K562 (cell line): ENCODE measurements around the gene MT1E. TPM values are rescaled to one million over a fixed set of nuclear protein-coding genes. Genes with fewer than 3 reads are reported as not detected.
"Not testable (repeated sequence)": the region's sequence is repeated elsewhere in the genome, so short reads cannot be mapped to it uniquely, and the experiment has no call there.

Experiments
- ATAC-seq: fragments of 200-7000 bp; cut with Tn5 transposase; 3 replicates; pipeline ENCODE4 v1.9.1; 2020; ENCODE audit warnings: moderate library complexity
- BruUV-seq: library from RNA; stranded (reverse); fragments of 400-500 nt; replicated peaks from 2 replicates; lab custom pipeline; 2021; lab: Mats Ljungman, UMichigan
- CTCF ChIA-PET: fragments of 300-600 bp; formaldehyde crosslinking; extraction: SDS; loops from one replicate; lab custom pipeline; 2021; ENCODE audit warnings: low intra/inter-chr PET ratio; lab: Yijun Ruan, JAX
- POLR2A ChIA-PET: fragments of 300-600, 350-650 bp; sonication (Branson Sonifier 250); formaldehyde crosslinking; extraction: SDS; loops from one replicate; lab custom pipeline; 2021; ENCODE audit warnings: antibody characterized with exemption, inconsistent platforms; lab: Yijun Ruan, JAX
- DNase-seq, 4 experiments: peaks; one replicate each; pipeline versions ENCODE4 v3.0.0 to v3.0.0-alpha.2; 2011 to 2018; ENCODE audit warnings: low spot score in 3 of 4, mixed read lengths in 3 of 4; ENCODE audit errors: extremely low read depth in 1 of 4
- FAIRE-seq: peaks from 2 replicates; lab custom pipeline; 2011; peaks lifted over from hg19 to GRCh38; lab: Jason Lieb, UNC
- H2AFZ ChIP-seq: 2 replicates; pipeline ENCODE4 v1.6.0; 2011; ENCODE audit warnings: low read depth, low read length, control low read depth, inconsistent platforms
- H3K27ac ChIP-seq: fragments of 200-600 bp; 3 replicates; pipeline ENCODE4 v1.8.0; 2011; ENCODE audit warnings: low read depth, mild to moderate bottlenecking, control low read depth, inconsistent platforms, low read length, moderate library complexity, mixed read lengths; ENCODE audit errors: extremely low read depth
- H3K27me3 ChIP-seq, 2 experiments: fragments of 300-600 bp in 1 of 2; 2 replicates in 1 of 2; 3 replicates in 1 of 2; pipeline versions ENCODE4 v1.6.0 to v1.8.0; 2011; ENCODE audit warnings: inconsistent platforms in 2 of 2, low read length in 2 of 2, mild to moderate bottlenecking in 1 of 2, mixed read lengths in 1 of 2, moderate library complexity in 1 of 2; ENCODE audit not compliant: control insufficient read depth in 2 of 2, insufficient read depth in 2 of 2
- H3K36me3 ChIP-seq: fragments of 300-600 bp; 3 replicates; pipeline ENCODE4 v1.8.0; 2011; ENCODE audit warnings: mild to moderate bottlenecking, low read length, inconsistent platforms; ENCODE audit not compliant: control insufficient read depth, insufficient read depth
- H3K4me1 ChIP-seq, 2 experiments: fragments of 200-600 bp in 1 of 2; replicated peaks in 1 of 2; 2 replicates in 1 of 2; 3 replicates in 1 of 2; pipeline versions ENCODE4 v1.5.1 to v1.8.0; 2011; ENCODE audit warnings: inconsistent platforms in 2 of 2, low read length in 2 of 2, mild to moderate bottlenecking in 1 of 2, mixed read lengths in 1 of 2, moderate library complexity in 1 of 2; ENCODE audit not compliant: control insufficient read depth in 2 of 2, insufficient read depth in 2 of 2
- H3K4me2 ChIP-seq: 2 replicates; pipeline ENCODE4 v1.6.1; 2011; ENCODE audit warnings: low read length, control low read depth, inconsistent platforms, mixed read lengths; ENCODE audit not compliant: insufficient read depth
- H3K4me3 ChIP-seq: fragments of 200-600 bp; sonication (generic), shearing (Covaris generic); 2 replicates; pipeline ENCODE4 v1.5.1; 2016; ENCODE audit warnings: control low read depth, inconsistent platforms
- H3K79me2 ChIP-seq: fragments of 200-600 bp; 3 replicates; pipeline ENCODE4 v1.8.0; 2011; ENCODE audit warnings: low read length, inconsistent platforms; ENCODE audit not compliant: control insufficient read depth, insufficient read depth
- H3K9ac ChIP-seq, 2 experiments: 2 replicates each; pipeline versions ENCODE4 v1.6.0 to v1.6.1; 2011; ENCODE audit warnings: low read depth in 2 of 2, low read length in 2 of 2, control low read depth in 1 of 2, inconsistent platforms in 1 of 2, mild to moderate bottlenecking in 1 of 2, mixed read lengths in 1 of 2; ENCODE audit not compliant: insufficient read depth in 1 of 2
- H3K9me1 ChIP-seq: one replicate; pipeline ENCODE4 v1.6.0; 2011; ENCODE audit warnings: inconsistent platforms, mild to moderate bottlenecking, low read length, moderate library complexity; ENCODE audit not compliant: control insufficient read depth, insufficient read depth
- H3K9me3 ChIP-seq: replicated peaks from 2 replicates; pipeline ENCODE4 v1.5.1; 2011; ENCODE audit warnings: low read depth, low read length, inconsistent platforms; ENCODE audit not compliant: control insufficient read depth, insufficient read depth
- H4K20me1 ChIP-seq: replicated peaks from 2 replicates; pipeline ENCODE4 v1.6.1; 2011; ENCODE audit warnings: low read length, inconsistent platforms, mixed read lengths; ENCODE audit not compliant: control insufficient read depth, insufficient read depth
- LCOR ChIP-seq: sonication (generic); formaldehyde crosslinking; IDR thresholded peaks from 2 replicates; pipeline ENCODE4 v1.8.0; 2022; ENCODE audit warnings: mild to moderate bottlenecking, missing genetic modification reagents
- ZKSCAN3 ChIP-seq: fragments of 250-450 bp; sonication (Bioruptor Pico); IDR thresholded peaks from 2 replicates; pipeline ENCODE4 v1.4.0; 2020
- ZNF778 ChIP-seq: fragments of 450-650 bp; formaldehyde crosslinking; IDR thresholded peaks from 2 replicates; pipeline ENCODE4 v1.4.0; 2020; ENCODE audit warnings: mild to moderate bottlenecking, moderate library complexity
- WGBS: fragments of 100-300 bp; shearing (Covaris generic); methylation state at CpG from one replicate; pipeline ENCODE4 v1.1.6; 2016; ENCODE audit warnings: low coverage, mixed read lengths; ENCODE audit not compliant: insufficient coverage; ENCODE audit errors: missing lambda C conversion rate; 5-methylcytosine and 5-hydroxymethylcytosine counted together
- in situ Hi-C: fragments of 300-500 bp; cut with MboI; formaldehyde crosslinking; loops from 4 replicates; pipeline ENCODE4 v1.15.0; 2018; ENCODE audit warnings: inconsistent platforms, mixed read lengths
- intact Hi-C: fragments of 100-400 bp; cut with micrococcal nuclease; formaldehyde crosslinking; loops from 2 replicates; pipeline ENCODE4 v1.14.2; 2022
- polyA plus RNA-seq, 8 experiments: library from polyadenylated mRNA; depleted of rRNA in 4 of 8; stranded (reverse) in 5 of 8; unstranded in 3 of 8; fragments of >200 nt; fragmentation: Nextera tagmentation in 2 of 8; fragmentation: Illumina TruSeq in 1 of 8; extraction: Ambion mirVana in 2 of 8; extraction: Trizol in 1 of 8; gene quantifications; 2 replicates each; pipeline versions ENCODE4 v1.2.1 to v1.2.3, GENCODE V29; 2011 to 2014; ENCODE audit warnings: inconsistent platforms in 1 of 8, missing spikeins in 1 of 8
- total RNA-seq, 7 experiments: library from RNA; depleted of rRNA in 6 of 7; stranded (reverse); fragments of >200 nt in 6 of 7; fragmentation: Illumina TruSeq in 2 of 7; extraction: Trizol in 2 of 7; gene quantifications; 2 replicates each; pipeline versions ENCODE4 v1.2.1 to v1.2.3, GENCODE V29; 2011 to 2021; ENCODE audit warnings: low replicate concordance in 1 of 7
- TF ChIP-seq, protein P1 (sequence below): fragments of 450-650 bp; IDR thresholded peaks from 2 replicates; pipeline ENCODE4 v1.6.1; 2016; ENCODE audit warnings: low read depth

Gene MT1E
- total and polyA plus RNA-seq, 9 of the 15 experiments (the other 6 are each of a cell fraction or from before 2014, with no cell fraction given), result 0.29 to 0.81 (median 0.46) TPM; not detected in 3

DNA sequence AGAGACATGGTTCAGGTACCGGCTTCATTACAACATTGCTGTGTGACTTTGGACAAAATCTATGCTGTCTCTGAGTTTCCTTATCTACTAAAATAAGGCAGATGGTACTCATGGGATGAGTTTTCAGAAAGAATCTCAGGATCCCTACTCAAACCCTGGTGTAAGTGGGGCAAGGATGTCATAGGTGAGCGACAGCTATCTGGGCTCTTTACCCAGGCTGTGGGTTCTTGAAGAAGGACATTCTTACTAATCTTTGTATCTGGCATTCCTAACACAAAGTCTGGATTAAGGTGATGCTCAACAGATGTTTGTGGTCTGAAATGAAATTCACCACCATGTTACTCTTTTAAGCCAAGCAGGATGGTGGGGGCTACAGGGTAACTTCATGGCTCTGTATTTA lies 42.7 kb upstream of the MT1E start:
- H3K4me1 ChIP-seq, intact Hi-C loops, BruUV-seq, H3K27ac ChIP-seq, H2AFZ ChIP-seq, H3K4me2 ChIP-seq, H3K79me2 ChIP-seq, ATAC-seq, H3K4me3 ChIP-seq, H3K9ac ChIP-seq, H3K9me3 ChIP-seq, FAIRE-seq, DNase-seq, H4K20me1 ChIP-seq, H3K9me1 ChIP-seq, H3K36me3 ChIP-seq, CTCF ChIA-PET: not testable (repeated sequence)
- POLR2A ChIA-PET, result interaction anchor here (0.7 kb wide), 1 partner anchor 92 kb away, joined by 3 read pairs; no protein-coding TSS in a partner anchor
- in situ Hi-C loops, result loop anchor here (10.0 kb wide), 1 partner anchor 282 kb away; the partner anchor contains the start of gene SLC12A3
- 26% methylated on average over 2 of the region's 2 CpGs for WGBS
- H3K27me3 ChIP-seq, result peaks cover 22 to 44% of the 10 kb centered on the region in 2 experiments

DNA sequence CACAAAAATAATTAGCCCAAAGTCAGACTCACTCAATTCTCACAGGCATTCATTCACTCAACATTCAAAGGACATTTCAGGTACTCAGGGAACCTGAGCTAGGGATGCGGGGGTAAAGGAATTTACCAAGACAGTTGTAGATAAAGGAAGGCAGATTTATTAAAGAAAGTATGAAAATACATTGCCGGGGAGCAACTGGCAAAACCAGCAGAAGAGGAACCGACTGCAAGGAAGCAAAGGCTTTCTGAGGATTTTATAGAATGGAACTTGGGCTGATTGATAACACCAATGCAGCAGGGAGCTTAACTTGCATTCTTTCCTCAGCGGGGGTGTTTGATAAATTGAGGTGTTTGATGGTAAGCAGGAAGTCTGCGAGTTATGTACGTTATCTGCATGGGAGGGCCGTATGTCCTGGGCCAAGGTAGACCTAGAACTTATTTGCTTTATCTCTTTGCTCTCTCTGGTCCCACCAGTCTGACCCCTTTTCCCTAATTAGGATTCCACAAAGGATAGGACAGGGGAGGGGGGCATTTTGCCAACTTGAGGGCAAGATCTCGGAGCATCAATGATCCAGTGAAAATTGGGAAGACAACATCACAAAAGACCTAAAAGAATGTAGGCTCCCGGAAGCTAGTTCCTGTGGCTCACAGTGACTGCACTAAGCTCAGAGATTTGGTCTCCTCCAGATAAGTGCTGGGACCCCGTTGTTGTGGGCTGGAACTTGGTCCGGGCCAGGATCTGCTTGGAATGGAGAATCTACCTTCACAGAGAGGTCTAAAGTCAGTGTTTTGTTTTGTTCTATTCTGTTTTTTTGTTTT lies 42.0 kb upstream of the MT1E start:
- no peaks in the 10 kb centered on the region for H3K79me2 ChIP-seq
- no peaks in the 10 kb centered on the region for H3K36me3 ChIP-seq
- FAIRE-seq (no peak), DNase-seq (no peak), ATAC-seq (no peak)
- no TSS peak for BruUV-seq
- no peak overlapping the region for H3K4me3 ChIP-seq
- no peak overlapping the region for H3K9ac ChIP-seq
- no peak overlapping the region for H2AFZ ChIP-seq
- no peak overlapping the region for H3K4me2 ChIP-seq
- no peak overlapping the region for H3K27ac ChIP-seq
- H4K20me1 ChIP-seq, result no peaks in the 10 kb centered on the region; the same call in 1 of the 2 replicates
- H3K27me3 ChIP-seq, result peaks cover 22 to 47% of the 10 kb centered on the region in 2 experiments; a peak in 4 of 5 replicates
- TF ChIP-seq, protein P1, sequence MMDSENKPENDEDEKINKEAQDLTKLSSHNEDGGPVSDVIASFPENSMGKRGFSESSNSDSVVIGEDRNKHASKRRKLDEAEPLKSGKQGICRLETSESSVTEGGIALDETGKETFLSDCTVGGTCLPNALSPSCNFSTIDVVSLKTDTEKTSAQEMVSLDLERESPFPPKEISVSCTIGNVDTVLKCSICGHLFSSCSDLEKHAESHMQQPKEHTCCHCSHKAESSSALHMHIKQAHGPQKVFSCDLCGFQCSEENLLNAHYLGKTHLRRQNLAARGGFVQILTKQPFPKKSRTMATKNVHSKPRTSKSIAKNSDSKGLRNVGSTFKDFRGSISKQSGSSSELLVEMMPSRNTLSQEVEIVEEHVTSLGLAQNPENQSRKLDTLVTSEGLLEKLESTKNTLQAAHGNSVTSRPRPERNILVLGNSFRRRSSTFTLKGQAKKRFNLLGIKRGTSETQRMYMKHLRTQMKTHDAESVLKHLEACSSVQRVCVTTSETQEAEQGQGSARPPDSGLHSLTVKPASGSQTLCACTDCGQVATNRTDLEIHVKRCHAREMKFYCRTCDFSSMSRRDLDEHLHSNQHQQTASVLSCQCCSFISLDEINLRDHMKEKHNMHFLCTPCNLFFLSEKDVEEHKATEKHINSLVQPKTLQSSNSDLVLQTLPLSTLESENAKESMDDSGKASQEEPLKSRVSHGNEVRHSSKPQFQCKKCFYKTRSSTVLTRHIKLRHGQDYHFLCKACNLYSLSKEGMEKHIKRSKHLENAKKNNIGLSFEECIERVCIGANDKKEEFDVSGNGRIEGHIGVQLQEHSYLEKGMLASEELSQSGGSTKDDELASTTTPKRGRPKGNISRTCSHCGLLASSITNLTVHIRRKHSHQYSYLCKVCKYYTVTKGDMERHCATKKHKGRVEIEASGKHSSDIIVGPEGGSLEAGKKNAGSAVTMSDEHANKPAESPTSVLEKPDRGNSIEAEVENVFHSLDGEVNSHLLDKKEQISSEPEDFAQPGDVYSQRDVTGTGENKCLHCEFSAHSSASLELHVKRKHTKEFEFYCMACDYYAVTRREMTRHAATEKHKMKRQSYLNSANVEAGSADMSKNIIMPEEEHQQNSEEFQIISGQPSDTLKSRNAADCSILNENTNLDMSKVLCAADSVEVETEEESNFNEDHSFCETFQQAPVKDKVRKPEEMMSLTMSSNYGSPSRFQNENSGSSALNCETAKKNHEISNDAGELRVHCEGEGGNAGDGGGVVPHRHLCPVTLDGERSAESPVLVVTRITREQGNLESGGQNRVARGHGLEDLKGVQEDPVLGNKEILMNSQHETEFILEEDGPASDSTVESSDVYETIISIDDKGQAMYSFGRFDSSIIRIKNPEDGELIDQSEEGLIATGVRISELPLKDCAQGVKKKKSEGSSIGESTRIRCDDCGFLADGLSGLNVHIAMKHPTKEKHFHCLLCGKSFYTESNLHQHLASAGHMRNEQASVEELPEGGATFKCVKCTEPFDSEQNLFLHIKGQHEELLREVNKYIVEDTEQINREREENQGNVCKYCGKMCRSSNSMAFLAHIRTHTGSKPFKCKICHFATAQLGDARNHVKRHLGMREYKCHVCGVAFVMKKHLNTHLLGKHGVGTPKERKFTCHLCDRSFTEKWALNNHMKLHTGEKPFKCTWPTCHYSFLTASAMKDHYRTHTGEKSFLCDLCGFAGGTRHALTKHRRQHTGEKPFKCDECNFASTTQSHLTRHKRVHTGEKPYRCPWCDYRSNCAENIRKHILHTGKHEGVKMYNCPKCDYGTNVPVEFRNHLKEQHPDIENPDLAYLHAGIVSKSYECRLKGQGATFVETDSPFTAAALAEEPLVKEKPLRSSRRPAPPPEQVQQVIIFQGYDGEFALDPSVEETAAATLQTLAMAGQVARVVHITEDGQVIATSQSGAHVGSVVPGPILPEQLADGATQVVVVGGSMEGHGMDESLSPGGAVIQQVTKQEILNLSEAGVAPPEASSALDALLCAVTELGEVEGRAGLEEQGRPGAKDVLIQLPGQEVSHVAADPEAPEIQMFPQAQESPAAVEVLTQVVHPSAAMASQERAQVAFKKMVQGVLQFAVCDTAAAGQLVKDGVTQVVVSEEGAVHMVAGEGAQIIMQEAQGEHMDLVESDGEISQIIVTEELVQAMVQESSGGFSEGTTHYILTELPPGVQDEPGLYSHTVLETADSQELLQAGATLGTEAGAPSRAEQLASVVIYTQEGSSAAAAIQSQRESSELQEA, result no peak
- TF ChIP-seq ZKSCAN3 (no peak), LCOR (no peak), ZNF778 (CRISPR knock-in tag) (no peak)
- in situ Hi-C loops (loop anchor here (10.0 kb wide), 1 partner anchor 281 kb away; the partner anchor contains the start of gene SLC12A3), intact Hi-C loops (no loop called here)
- no peaks in the 10 kb centered on the region for H3K4me1 ChIP-seq
- no peaks in the 10 kb centered on the region for H3K9me3 ChIP-seq
- POLR2A ChIA-PET, result interaction anchor here (0.7 kb wide), 1 partner anchor 93 kb away, joined by 3 read pairs; no protein-coding TSS in a partner anchor
- H3K9me1 ChIP-seq, result no peaks in the 10 kb centered on the region
- CTCF ChIA-PET, result no interaction called here
- WGBS, result 2% methylated on average over 11 of the region's 11 CpGs
